HG02840 (cell line): ENCODE results near the gene TMC4.
"Not testable (repeated sequence)": the region's sequence is repeated elsewhere in the genome, so short reads cannot be mapped to it uniquely, and the experiment has no call there.

ENCODE experiments used
- ATAC-seq: cut with Tn5 transposase; IDR thresholded peaks from one replicate; pipeline ENCODE4 v1.9.1; 2021; ENCODE audit warnings: mild to moderate bottlenecking, moderate library complexity, moderate number of reproducible peaks; ENCODE audit not compliant: unreplicated experiment, low FRiP score

TMC4 gene

GRCh38 chr19:54206030-54206830 lies 33.3 kb upstream of the TMC4 start:
- ATAC-seq, result no peak

GRCh38 chr19:54204767-54205468 lies 32.0 kb upstream of the TMC4 start:
- no peak for ATAC-seq

GRCh38 chr19:54203151-54203611 lies 30.2 kb upstream of the TMC4 start:
- ATAC-seq, result no peak

- no peak for ATAC-seq
Observed at GRCh38 chr19:54201980-54202379, 29.0 kb upstream of the TMC4 start.

- no peak for ATAC-seq
Observed at GRCh38 chr19:54201172-54201701, 28.3 kb upstream of the TMC4 start.

GRCh38 chr19:54199401-54199800 lies 26.4 kb upstream of the TMC4 start:
- ATAC-seq, result no peak

GRCh38 chr19:54197121-54197520 lies 24.2 kb upstream of the TMC4 start:
- ATAC-seq, result no peak

- ATAC-seq, result no peak
Observed at GRCh38 chr19:54196536-54196935, 23.6 kb upstream of the TMC4 start.

GRCh38 chr19:54194463-54194862 lies 21.5 kb upstream of the TMC4 start:
- not testable (repeated sequence) for ATAC-seq

GRCh38 chr19:54193011-54193410 lies 20.1 kb upstream of the TMC4 start:
- ATAC-seq, result no peak

GRCh38 chr19:54191811-54192453 lies 19.0 kb upstream of the TMC4 start:
- ATAC-seq, result no peak

GRCh38 chr19:54191011-54191810 lies 18.3 kb upstream of the TMC4 start, which contains the start of gene TSEN34:
Gene TSEN34, plus strand, starts transcription at chr19:54191308. Its CDS starts 57 bp downstream, at chr19:54191365.
- ATAC-seq, result peak; percentile 16

GRCh38 chr19:54190503-54191010 lies 17.6 kb upstream of the TMC4 start:
- peak; percentile 43 for ATAC-seq

- peak; percentile 48 for ATAC-seq
Observed at GRCh38 chr19:54189735-54190502, 17.0 kb upstream of the TMC4 start.

- peak; percentile 8 for ATAC-seq
Observed at GRCh38 chr19:54189145-54189734, 16.3 kb upstream of the TMC4 start, which contains the start of gene MBOAT7. Gene MBOAT7, minus strand, starts transcription at chr19:54189580. Its CDS starts 1,072 bp downstream, at chr19:54188508.

- ATAC-seq, result no peak
Observed at GRCh38 chr19:54188215-54188871, 15.4 kb upstream of the TMC4 start.

- ATAC-seq, result no peak
Observed at GRCh38 chr19:54186934-54187381, 14.0 kb upstream of the TMC4 start.

- ATAC-seq, result no peak
Observed at GRCh38 chr19:54186351-54186750, 13.4 kb upstream of the TMC4 start.
